Limb (tissue), 2 donors: ENCODE results near the gene POLR3G.
A peak's percentile ranks its signal among the peaks of the same experiment; 100 is the strongest.

ENCODE experiments used
- DNase-seq, 2 donors: peaks; one replicate each; pipeline ENCODE4 v3.0.0-alpha.2; 2016; ENCODE audit errors: extremely low spot score in 2 of 2

Gene POLR3G

DNA sequence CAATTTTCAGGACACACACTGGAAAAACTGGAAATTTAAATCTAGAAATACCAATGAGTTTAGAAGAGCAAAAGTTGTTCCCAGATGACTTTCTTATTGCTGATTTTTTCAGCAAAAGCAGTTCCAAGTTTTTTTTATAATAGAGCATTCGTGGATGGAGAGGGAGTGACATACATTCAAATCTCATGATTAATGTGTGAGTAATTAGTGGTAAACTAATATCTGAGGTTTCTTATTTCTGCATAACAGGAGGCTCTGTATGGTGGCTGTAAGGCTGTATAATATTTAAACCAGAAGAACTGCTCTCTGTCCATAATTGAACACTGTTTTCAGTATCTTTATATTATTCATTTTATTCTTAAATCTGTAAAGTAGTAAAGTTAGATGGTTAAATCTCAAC is 28.9 kb downstream of the POLR3G start:
- no peak for DNase-seq

DNA sequence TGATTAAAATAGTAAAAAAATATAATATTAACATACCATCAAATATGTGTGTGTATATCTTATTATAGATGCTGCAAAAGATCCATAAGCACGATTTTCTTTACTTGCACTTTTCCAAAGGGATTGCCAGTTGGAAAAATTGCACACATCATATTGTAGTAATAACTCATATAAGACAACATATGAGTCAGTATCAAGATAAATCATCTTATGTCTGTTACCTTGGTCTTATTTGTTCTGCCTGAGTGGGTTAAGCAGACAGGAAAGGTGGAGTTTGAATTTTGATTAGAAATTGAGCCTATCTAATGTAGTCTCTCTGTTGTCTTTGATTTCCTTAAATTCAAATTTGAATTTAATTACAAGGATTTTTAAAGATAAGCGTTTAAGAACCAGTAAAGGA is 30.1 kb downstream of the POLR3G start:
- DNase-seq: no peak

DNA sequence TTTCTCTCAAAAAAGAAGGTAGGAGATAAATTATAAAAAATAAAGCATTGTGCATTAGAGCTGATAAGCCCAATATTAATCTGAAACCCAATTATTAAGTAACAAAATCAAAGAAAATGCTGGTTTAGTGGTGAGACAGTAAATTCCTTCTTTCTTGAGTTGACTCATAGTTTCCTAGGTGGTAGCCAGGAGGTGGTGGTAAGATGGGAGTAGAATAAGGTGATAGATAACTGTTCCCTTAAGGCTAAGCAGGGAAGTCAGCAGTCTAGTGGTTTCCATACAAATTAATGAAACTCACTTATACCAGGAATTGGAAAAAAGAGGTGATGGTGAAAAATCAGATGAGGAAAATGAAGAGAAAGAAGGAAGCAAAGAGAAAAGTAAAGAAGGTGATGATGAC is 31.6 kb downstream of the POLR3G start:
- no peak for DNase-seq

DNA sequence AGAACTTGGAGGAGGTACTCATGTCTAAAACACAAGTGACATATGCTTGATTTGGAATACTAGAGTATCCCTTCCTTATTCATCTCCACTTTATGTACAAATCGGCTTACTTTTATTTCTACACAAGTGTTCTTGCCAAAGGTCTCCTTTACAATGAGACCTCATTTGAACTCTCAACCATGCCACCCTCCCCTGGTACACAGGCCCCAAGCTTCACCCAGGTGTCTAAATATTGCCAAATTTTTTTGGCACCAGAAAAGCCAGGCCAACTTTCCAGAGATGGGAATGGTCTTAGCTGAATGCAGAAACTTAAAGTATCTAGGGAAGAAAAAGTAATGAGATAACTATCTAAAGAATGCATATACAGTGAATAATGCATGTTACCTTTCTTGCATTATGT is 35.8 kb downstream of the POLR3G start:
- DNase-seq: no peak

DNA sequence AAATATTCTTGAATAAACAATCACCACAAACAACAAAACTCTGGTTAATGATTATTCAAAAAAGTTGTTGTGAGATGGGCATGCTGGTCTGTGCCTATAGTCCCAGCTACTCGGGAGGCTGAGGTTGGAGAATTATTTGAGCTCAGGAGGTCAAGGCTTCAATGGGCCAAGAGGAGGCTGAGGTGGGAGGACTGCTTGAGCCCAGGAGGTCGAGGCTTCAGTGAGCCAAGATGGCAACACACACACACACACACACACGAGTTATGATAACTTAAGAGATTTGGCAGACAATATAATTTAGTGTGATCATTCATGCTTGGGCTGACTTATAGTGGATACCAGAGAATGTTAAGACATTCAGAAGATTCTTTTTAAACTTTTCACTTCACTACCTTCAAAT is 39.9 kb downstream of the POLR3G start:
- DNase-seq: no peak

DNA sequence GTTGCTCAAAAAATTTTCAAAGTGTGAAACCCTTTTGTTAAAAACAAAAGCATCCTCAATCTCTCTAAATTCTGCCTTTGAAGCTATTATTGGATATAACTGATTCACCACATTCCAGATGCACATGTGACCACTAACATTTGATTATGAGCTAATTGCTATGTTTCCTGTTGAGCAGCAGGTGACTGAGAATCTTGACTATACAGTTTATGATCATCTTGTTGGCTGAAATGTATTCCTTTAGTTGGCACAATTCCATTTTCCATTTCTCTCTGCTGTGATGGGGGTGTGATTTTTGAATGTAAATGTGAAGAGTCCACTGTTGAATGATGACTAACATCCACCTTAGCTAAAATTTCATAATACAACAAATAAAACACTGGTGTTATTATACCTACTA is 44.0 kb downstream of the POLR3G start:
- no peak for DNase-seq

DNA sequence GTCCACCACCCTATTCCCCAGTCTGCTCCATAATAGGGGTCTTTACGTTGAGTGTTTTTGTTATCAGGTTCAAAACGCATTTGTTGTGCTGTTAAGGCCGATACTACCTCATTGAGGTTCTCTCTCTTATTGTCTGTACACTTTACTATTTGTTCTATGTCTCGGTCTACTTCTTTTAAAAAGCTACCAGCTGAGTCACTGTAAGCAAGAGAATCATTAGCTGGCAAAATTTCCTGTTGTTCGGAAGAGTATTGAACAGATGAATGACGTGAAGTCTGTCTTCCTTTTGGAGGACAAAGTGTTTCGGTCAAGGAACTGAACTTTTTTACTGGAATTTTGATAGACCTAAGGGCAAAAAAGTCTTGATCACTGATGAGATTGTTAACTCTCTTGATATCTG is 44.4 kb downstream of the POLR3G start:
- no peak for DNase-seq

DNA sequence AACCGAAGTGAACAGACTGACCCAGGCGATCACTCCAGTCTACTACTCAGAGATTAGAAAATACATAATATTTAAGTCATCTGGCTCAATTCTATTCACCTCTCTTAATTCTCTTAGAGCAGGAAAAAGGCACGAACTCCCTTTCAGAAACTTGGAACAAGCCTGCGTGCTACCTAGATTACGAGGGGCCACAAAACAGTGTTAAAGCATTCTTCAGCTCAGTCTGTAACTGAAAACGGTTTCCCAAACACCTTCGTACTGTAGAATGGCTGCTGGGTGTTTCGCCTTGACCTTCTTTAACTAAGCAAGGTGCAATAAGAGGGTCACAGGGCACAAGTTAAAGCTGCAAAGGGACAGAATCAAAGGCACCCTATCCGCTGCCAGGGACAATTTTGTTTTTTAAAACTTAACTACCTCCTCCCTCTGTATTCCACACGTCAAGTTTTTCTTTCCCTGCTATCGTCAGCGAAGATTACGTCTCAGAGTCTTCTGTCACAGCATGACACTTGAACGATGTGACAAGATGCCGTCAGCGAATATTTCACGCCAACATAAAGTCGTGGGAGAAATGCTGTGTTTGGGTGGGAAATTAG is 54.0 kb downstream of the POLR3G start:
- DNase-seq: no peak

DNA sequence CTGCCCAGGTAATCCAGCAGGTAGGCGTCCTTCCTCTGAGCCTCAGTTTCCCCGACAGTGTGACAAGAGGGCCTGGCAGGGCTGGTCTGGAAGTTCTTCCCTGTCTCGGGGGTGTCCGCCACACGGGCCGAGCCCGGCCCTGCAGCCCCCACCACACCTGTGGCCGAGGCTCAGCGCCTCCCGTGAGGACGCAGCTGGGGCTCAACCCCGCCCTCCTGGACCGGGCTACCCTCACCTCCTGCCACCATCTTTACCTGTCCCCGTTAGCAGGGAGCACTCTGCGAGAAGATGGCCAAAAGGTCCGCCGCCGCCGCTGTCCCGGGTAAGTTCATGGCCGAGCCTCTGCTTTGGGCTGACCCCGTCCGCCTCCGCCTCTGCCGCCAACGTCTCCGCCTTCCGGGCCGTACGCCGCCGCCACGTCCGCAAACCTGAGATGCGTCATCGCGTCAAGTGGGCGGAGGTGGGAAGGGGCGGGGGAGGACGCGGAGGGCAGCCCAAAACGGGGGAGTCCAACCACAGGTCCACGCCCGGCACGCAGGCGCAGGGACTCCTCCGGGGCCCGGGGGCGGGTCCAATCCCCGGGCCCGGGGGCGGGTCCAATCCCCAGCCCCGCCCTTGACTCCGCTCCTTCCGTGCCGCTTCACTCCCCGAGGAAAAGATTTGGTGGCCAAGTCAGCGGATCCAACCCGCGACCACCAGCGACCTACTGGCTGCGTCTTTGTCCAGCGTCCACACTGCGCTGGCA is 54.7 kb downstream of the POLR3G start, which contains the start of gene LYSMD3:
Gene LYSMD3 (minus strand): TSS at position 391 of the 745 bp plus-strand sequence. CDS start 4,295 bp downstream, outside the sequence.
- peak; percentile 96 to 98 for DNase-seq

DNA sequence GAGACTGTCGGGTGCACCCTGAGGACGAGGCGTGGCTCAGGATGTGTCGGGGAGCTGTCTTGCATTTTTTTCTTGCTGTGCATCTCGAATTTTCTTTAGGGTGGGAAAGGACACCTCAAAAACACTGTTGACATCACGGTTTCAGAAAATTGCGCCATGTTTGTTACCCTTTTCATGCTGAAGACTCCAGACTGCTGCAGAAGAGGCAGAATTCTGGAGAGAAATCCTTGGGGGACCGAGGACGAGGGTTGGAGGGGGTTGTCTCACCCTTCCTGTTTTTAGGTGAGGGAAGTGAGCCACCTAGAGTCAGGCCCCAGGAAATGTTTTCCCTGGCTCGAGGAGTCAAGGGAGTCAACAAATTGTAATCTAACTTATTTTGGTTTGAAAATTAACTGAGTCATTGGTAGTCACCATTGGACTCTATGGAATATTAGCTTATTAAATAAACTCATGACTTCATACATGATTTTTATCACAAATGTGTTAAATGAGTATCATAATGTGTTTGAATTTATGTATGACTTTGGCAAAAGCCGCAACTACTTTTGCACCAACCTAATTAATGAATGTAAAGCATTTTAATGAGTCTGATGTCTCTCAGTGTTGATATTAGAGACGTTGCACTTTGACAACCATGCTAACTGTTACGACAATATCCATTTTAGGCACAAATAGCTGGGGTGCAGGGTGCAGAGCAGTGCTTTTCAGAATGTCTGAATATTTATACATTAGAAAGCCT is 55.4 kb downstream of the POLR3G start:
- DNase-seq: peak in 1 of 2 donors; percentile 86

DNA sequence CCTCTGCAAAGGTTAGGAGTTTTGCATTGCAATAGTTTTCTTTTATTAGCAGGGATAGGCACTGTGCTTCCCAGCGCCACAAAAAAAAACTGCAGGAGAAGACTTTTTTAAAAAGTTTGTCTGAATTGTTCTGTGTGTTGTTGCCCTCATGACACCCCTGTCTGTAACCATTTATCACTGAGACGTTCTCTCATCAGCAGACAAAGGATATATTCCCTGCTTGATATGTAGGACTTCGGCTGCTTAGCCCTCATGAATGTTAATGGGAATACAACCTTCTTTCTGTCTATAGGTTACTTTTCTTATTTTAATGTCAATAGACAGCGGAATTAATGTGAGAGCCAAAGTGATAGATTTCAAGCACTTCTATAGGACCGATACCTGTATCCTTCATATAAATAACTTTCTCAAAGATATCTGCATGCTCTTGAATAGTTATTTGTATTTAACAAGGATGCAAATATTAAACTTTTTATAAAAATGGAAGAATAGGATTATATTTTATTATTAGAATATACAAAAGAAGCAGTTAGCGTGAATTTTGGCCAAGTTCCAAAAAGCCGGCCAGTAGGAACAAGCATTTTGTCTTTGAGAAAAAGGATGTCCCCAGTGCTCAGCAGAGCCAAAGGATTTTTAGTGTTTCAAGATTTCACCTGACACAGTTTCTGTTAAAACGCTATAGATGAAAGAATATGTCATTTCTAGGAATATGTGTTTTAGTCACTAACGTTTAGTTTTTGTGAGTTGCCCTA is 56.2 kb downstream of the POLR3G start:
- DNase-seq: no peak

DNA sequence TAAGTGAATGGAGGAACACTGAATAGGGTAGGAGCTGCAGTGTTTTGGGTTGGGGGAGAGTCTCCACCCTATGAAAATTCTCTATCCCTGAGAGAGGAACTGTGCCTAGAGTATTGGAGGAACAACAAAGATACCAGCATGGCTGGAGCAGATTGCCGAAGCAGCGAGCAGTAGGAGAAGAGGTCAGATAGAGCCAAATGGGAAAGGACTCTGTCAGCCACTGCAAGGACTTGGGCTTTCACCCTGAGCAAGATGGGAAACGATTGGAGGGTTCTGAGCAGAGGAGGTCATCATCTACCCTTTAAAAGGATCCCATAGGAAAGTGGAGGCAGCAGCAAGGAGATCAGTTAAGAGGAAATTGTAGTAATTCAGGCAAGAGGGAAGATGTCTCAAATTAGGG is 59.1 kb downstream of the POLR3G start:
- DNase-seq: no peak

DNA sequence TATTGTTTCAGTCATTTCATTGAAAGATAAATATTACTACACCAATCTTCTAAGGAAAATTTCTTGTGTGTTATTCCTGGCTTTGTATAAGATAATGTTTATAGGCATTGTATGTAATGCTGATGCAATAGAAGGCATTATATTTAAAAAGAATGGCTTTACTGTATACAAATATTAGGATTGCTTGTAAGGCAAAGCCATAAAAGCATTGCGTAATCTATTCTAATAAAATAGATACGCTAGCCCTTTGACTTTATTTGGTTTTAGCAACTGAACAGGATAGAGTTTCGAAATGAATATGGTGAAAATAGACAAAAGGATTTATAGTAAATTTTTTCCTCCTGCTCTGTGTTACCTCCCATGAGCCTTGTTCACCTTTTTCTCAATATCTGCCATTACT is 60.3 kb downstream of the POLR3G start:
- DNase-seq: no peak

DNA sequence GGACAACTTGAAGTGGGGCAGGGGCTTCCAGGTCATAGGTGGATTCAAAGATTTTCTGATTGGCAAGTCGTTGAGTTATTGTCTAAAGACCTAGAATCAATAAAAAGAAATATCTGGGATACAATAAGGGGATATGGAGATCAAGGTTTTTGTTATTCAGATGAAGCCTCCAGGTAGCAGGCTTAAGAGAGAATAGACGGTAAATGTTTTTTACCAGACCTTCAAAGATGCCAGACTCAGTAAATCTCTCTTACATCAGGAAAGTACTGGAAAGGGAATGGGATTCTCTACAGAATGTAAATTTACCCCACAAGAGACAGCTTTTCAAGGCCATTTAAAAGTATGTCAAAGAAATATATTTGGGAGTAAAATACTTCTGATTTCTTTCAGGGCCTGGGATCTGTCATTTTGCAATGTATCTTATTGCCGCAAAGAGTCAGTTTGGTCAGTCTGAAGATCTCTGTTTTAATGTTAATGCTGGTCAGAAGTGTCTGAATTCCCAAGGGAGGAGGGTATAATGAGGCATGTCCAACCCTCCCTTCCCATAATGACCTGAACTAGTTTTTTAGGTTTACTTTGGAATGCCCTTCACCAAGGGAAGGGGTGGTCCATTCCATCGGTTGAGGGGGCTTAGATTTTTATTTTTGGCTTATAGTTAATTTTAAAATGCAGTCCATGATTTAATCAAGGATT is 68.3 kb downstream of the POLR3G start:
- no peak for DNase-seq

DNA sequence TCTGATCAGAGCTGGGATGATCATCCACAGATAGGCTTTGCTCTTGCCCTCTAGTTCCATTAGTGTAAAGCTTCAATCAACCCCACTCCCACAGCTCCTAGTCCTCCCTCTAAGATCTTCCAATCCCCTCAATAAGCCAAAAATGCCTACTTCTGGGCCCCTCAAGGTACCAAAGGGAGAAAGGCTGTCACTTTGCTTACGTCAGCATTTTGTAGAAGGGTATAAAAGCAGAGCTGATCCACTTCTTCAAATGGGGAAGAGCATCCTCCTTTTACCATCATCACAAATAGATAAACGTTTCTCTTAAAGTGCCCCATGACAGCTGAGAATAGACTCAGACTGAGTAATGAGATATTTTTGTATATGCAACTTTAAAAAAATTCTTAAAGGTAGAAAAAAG is 70.8 kb downstream of the POLR3G start:
- DNase-seq: no peak

DNA sequence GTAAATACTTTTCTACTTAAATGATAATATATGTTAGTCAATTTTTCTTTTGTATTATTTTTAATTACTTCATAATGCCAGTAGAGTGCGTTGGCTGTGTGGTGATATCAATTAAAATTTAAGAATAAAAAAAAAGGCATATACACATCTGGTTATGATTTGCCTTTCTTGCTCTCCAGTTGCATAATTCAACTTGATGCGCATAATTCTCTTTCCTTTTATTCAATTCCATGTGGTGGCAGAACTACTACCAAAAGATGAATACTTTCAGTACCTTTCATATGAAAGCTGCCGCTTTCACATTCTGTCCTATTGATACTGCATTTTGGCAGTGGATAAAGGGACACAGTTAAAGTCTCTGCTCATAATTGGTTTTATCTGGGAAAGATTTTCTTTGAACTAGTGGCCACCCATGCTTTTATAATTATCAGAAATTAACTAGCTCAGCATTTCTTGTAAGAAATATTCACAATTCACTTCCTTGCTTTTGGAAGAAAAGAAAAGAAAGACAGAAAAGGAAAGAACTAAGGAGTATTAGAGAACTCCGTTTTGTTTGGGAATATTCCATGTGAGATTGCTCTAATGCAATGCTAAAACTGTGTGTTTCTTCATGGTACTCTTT is 71.7 kb downstream of the POLR3G start:
- DNase-seq: no peak

DNA sequence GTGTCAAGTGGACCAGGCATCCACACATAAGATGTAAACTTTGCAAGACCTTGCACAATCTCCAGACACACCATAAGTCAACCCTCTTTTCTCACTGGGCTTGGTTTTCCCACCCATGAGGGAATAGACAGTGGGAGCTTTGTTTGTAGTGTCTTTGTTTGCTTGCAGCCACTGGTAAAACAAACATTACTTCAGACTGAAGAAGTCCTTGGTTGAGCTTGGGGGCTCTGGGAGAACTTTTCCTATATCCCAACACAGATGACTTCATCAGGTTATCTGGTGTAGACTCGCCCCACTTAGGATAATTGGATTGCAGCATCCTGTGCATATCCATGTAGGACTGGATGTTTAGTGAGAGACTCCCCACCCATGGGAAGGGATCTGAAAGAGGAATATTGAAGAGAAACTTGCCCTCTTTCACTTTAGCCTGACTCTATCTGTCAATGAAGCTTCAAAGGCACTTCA is 72.4 kb downstream of the POLR3G start:
- DNase-seq: no peak

DNA sequence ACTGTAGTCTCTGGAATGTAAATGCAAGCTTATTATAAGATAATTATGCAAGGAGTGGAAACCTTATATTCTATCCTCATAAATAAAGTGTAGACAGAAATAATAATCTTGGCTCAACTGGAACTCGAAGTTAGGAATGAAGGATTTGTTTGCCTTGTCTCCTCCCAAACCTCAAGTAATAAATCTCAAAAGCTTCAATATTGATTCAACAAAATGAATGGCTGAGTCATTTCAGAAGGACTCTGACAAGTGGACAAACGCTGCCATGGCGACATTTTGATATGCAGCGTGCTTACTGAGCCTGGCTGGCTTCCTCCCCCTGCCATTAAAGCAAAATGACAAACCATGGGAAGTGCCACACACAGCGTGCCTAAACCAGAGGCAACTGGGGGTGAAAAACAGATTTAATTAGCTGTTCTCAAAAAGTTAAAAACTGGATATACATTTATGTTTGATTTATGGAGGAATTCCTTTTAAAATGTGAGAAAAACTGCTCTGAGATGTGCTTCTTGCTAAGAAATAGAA is 73.5 kb downstream of the POLR3G start:
- no peak for DNase-seq

DNA sequence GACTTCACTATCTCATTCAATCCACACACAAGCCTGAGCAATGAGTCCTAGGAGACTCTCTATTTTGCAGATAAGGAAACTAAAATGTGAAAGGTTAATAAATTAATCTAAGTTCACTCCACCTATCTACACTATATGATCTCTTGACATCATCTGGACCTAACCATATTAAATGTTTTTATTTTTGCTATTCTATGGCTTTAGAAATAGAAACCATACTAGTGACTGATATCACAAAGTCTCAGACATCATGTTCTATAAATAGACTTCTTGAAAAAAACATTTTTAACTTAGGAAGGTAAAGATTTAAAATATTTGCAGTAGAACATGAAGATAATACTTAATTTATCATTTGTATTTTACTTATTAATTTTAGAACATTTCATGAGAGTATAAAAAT is 74.6 kb downstream of the POLR3G start:
- DNase-seq: no peak

DNA sequence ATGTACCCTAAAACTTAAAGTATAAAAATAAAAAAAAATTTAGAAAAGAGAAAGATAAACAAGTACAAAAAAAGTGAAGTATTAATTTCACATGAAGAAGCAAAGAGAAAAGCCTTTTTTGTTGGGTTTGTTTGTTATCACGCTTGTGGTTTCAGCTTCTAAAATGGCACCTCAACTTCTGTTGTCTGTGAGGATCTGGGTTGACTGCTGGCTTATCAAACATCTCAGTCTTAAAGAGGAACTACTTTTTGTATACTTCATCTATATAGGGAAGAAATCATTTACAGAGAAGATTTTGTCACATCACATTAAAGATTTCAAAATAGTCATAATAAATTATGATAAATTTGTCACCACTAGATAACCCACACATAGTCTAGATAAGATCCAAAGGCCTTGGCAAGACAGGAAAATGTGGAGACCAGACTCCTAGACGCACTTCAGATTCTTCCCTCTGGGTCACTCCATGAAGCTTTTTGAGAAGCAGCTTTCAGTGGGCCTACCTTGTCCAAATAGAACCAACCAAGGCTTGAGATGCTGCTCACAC is 75.1 kb downstream of the POLR3G start:
- DNase-seq: no peak
